Caco-2 (cell line): ENCODE data around the gene VAMP4. TPM values are rescaled to one million over a fixed set of nuclear protein-coding genes. Genes with fewer than 3 reads are reported as not detected.
A peak's percentile ranks its signal among the peaks of the same experiment; 100 is the strongest.

ENCODE experiments used
- BruUV-seq: library from RNA; stranded (reverse); fragments of 400-500 nt; replicated peaks from 2 replicates; lab custom pipeline; 2021; lab: Mats Ljungman, UMichigan
- CTCF ChIA-PET: fragments of 300-600 bp; sonication (Branson Sonifier 250); formaldehyde crosslinking; loops from one replicate; lab custom pipeline; 2022; ENCODE audit warnings: antibody characterized with exemption; lab: Charles Lee
- POLR2A ChIA-PET: fragments of 300-600 bp; sonication (Branson Sonifier 250); formaldehyde crosslinking; loops from one replicate; lab custom pipeline; 2022; ENCODE audit warnings: antibody characterized with exemption; lab: Charles Lee
- DNase-seq, 2 experiments: peaks; one replicate each; pipeline versions ENCODE4 v3.0.0 to v3.0.0-alpha.2; 2020 to 2022
- H3K27me3 ChIP-seq: replicated peaks from 2 replicates; pipeline ENCODE4 v1.6.0; 2011; ENCODE audit warnings: low read length; ENCODE audit not compliant: control insufficient read depth, insufficient read depth
- H3K36me3 ChIP-seq: 2 replicates; pipeline ENCODE4 v1.5.1; 2011; ENCODE audit warnings: low read length; ENCODE audit not compliant: control insufficient read depth, insufficient read depth
- H3K4me1 ChIP-seq: fragments of 250-450 bp; sonication (Bioruptor Pico); 2 replicates; pipeline ENCODE4 v1.5.1; 2020; ENCODE audit warnings: mild to moderate bottlenecking
- H3K4me3 ChIP-seq: 2 replicates; pipeline ENCODE4 v1.5.1; 2011; ENCODE audit warnings: low read depth, mild to moderate bottlenecking, control low read depth, low read length
- H3K9me3 ChIP-seq: fragments of 250-450 bp; sonication (Bioruptor Pico); 2 replicates; pipeline ENCODE4 v1.5.1; 2020; ENCODE audit warnings: mild to moderate bottlenecking, moderate library complexity
- H3K27ac Mint-ChIP-seq: one replicate; pipeline ENCODE4 v1.8.0; 2022; ENCODE audit warnings: mixed read lengths; ENCODE audit not compliant: unreplicated experiment
- H3K27me3 Mint-ChIP-seq: one replicate; pipeline ENCODE4 v1.8.0; 2022; ENCODE audit warnings: mixed read lengths; ENCODE audit not compliant: insufficient read depth, unreplicated experiment
- H3K36me3 Mint-ChIP-seq: one replicate; pipeline ENCODE4 v1.8.0; 2022; ENCODE audit warnings: mild to moderate bottlenecking, mixed read lengths; ENCODE audit not compliant: insufficient read depth, unreplicated experiment
- H3K4me1 Mint-ChIP-seq: one replicate; pipeline ENCODE4 v1.8.0; 2022; ENCODE audit warnings: low read depth, mixed read lengths; ENCODE audit not compliant: unreplicated experiment
- H3K4me3 Mint-ChIP-seq: one replicate; pipeline ENCODE4 v1.8.0; 2022; ENCODE audit warnings: mild to moderate bottlenecking, moderate library complexity, mixed read lengths; ENCODE audit not compliant: unreplicated experiment
- H3K9me3 Mint-ChIP-seq: one replicate; pipeline ENCODE4 v1.8.0; 2022; ENCODE audit warnings: mixed read lengths; ENCODE audit not compliant: unreplicated experiment
- intact Hi-C: fragments of 100-400 bp; cut with micrococcal nuclease; formaldehyde crosslinking; loops from one replicate; pipeline ENCODE4 v1.10.0; 2022; ENCODE audit not compliant: unreplicated experiment
- total RNA-seq: library from RNA; stranded (reverse); gene quantifications from 2 replicates; pipeline ENCODE4 v1.2.3, GENCODE V29; 2022
- TF ChIP-seq, protein P1 (sequence below), 2 experiments: fragments of 200-600 bp in 1 of 2; IDR thresholded peaks; 1 replicate in 1 of 2; 2 replicates in 1 of 2; pipeline versions ENCODE4 v1.5.1 to v1.8.0; 2011 to 2022; ENCODE audit warnings: antibody characterized with exemption in 1 of 2, control low read depth in 1 of 2, inconsistent platforms in 1 of 2, low read depth in 1 of 2, low read length in 1 of 2, mild to moderate bottlenecking in 1 of 2, moderate library complexity in 1 of 2; ENCODE audit not compliant: insufficient read depth in 1 of 2, severe bottlenecking in 1 of 2, unreplicated experiment in 1 of 2

Gene VAMP4
- total RNA-seq, 1 experiment from 2014 or later: 4.9 TPM

DNA sequence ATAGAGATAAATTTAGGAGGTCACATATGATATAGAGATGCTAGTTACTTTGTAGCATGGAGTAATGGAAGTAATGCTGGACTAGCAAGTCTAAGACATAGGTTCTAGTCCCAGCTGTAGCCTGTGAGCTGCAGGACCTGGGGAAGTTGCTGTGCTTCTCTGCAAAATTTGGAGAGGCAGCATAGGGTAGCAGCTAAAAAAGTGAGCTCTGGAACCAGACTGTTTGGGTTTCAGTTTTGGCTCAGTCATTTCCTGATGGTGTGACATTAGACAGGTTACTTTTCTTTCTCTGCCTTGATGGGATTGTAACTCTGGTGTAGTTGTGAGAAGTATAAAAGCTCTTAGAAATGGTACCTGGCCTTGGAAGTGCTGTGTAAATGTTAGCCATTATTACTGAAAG is 42.9 kb upstream of the VAMP4 start:
- Histone ChIP-seq H3K27me3 (no peaks in the 10 kb centered on the region), H3K36me3 (peaks cover 6% of the 10 kb centered on the region; the same call in 1 of the 2 replicates), H3K9me3 (no peaks in the 10 kb centered on the region), H3K4me1 (no peaks in the 10 kb centered on the region; the same call in 1 of the 2 replicates), H3K4me3 (no peak overlapping the region)
- BruUV-seq: no TSS peak
- peaks cover 6% of the 10 kb centered on the region for H3K4me1 Mint-ChIP-seq
- POLR2A ChIA-PET: no interaction called here
- no peaks in the 10 kb centered on the region for H3K9me3 Mint-ChIP-seq
- H3K27me3 Mint-ChIP-seq: no peaks in the 10 kb centered on the region
- TF ChIP-seq, protein P1, sequence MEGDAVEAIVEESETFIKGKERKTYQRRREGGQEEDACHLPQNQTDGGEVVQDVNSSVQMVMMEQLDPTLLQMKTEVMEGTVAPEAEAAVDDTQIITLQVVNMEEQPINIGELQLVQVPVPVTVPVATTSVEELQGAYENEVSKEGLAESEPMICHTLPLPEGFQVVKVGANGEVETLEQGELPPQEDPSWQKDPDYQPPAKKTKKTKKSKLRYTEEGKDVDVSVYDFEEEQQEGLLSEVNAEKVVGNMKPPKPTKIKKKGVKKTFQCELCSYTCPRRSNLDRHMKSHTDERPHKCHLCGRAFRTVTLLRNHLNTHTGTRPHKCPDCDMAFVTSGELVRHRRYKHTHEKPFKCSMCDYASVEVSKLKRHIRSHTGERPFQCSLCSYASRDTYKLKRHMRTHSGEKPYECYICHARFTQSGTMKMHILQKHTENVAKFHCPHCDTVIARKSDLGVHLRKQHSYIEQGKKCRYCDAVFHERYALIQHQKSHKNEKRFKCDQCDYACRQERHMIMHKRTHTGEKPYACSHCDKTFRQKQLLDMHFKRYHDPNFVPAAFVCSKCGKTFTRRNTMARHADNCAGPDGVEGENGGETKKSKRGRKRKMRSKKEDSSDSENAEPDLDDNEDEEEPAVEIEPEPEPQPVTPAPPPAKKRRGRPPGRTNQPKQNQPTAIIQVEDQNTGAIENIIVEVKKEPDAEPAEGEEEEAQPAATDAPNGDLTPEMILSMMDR (IDR thresholded peaks at IDR 0.05; ENCODE audit: insufficient read depth in 1 of 2, low read depth in 1 of 2, low read length in 1 of 2, severe bottlenecking in 1 of 2, unreplicated experiment in 1 of 2): no peak
- intact Hi-C loops: no loop called here
- H3K27ac Mint-ChIP-seq: no peak overlapping the region
- DNase-seq: no peak
- peaks cover 55% of the 10 kb centered on the region for H3K36me3 Mint-ChIP-seq
- H3K4me3 Mint-ChIP-seq: no peak overlapping the region
- CTCF ChIA-PET: no interaction called here

DNA sequence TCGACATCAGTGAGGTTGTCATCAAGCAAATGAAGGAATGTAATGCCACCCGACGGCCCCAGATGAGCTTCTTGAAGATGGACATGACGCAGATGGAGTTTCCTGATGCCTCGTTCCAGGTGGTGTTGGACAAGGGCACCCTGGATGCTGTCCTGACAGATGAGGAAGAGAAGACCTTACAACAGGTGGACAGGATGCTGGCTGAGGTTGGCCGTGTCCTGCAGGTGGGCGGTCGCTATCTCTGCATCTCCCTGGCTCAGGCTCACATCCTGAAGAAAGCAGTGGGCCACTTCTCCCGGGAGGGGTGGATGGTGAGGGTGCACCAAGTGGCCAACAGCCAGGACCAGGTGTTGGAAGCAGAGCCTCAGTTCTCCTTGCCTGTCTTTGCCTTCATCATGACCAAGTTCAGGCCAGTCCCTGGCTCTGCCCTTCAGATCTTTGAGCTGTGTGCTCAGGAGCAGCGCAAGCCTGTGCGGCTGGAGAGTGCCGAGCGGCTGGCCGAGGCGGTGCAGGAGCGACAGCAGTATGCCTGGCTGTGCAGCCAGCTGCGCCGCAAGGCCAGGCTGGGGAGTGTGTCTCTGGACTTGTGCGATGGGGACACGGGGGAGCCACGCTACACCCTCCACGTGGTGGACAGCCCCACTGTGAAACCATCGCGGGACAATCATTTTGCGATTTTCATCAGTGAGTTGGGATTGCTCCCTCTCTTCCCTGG is 42.1 kb upstream of the VAMP4 start:
- Histone ChIP-seq H3K4me3 (no peak overlapping the region), H3K27me3 (no peaks in the 10 kb centered on the region), H3K36me3 (peaks cover 6% of the 10 kb centered on the region; the same call in 1 of the 2 replicates), H3K9me3 (no peaks in the 10 kb centered on the region), H3K4me1 (no peaks in the 10 kb centered on the region; the same call in 1 of the 2 replicates)
- Mint-ChIP-seq H3K27me3 (no peaks in the 10 kb centered on the region), H3K4me3 (no peak overlapping the region), H3K27ac (no peak overlapping the region), H3K4me1 (peaks cover 6% of the 10 kb centered on the region), H3K9me3 (no peaks in the 10 kb centered on the region), H3K36me3 (peaks cover 47% of the 10 kb centered on the region)
- CTCF ChIA-PET: no interaction called here
- POLR2A ChIA-PET: no interaction called here
- TF ChIP-seq, protein P1 (IDR thresholded peaks at IDR 0.05; ENCODE audit: insufficient read depth in 1 of 2, low read depth in 1 of 2, low read length in 1 of 2, severe bottlenecking in 1 of 2, unreplicated experiment in 1 of 2): no peak
- intact Hi-C loops: no loop called here
- DNase-seq: no peak
- no TSS peak for BruUV-seq

DNA sequence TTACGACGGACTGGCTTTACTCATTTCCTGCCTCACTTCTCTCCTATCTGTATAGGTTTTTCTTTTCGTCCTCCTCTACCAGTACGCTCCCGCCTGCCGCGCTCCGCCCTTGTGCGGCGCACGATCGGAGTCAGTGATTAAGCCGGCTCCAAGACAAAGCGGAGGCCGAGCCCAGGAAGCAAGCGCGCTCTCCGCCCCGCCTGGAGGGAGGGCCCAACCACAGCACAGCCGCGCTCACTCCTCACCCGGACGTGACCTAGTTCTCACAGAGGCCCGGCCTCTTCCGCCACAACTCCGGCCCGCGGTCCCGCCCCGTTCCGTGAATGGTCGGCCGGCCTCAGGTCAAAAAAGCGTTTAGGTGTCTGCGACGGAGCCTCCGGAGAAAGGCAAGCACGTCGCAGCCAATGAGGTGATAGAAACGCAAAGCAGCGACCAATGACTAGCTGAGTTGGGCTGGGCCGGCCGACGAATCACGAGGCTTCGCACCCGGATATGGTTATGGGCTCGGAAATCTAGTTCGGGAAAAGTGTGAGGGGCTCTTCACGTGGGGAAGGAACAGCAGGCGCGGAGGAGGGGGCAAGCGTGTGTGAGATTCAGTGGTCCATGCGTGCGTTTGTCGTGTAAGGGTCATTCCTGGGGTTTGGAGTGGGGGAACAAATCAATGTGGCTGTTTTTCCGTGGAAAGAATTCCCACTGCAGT is 39.5 kb upstream of the VAMP4 start, which contains the start of gene METTL13:
METTL13 (plus strand) TSS at position 485 of the 700 bp plus-strand sequence. CDS start 308 bp downstream, outside the sequence.
- ChIA-PET CTCF (interaction anchor here (0.8 to 1.0 kb wide), 2 partner anchors 19 to 23 kb away, joined by 3 read pairs; no protein-coding TSS in a partner anchor), POLR2A (interaction anchor here (0.5 to 1.9 kb wide), 7 partner anchors 10 to 751 kb away, joined by 3 to 7 read pairs (median 4); partner anchors contain the start of gene VAMP4)
- Mint-ChIP-seq H3K27ac (peak within 1 kb of the TSS; percentile 97), H3K4me1 (peaks cover 6% of the 10 kb centered on the region), H3K27me3 (no peaks in the 10 kb centered on the region), H3K36me3 (peaks cover 22% of the 10 kb centered on the region), H3K4me3 (peak within 1 kb of the TSS; percentile 91), H3K9me3 (no peaks in the 10 kb centered on the region)
- no peaks in the 10 kb centered on the region for H3K9me3 ChIP-seq
- H3K4me1 ChIP-seq: no peaks in the 10 kb centered on the region; the same call in 1 of the 2 replicates
- intact Hi-C loops: loop anchor here (1.0 kb wide), 3 partner anchors 39 to 752 kb away; partner anchors contain the start of genes SUCO and VAMP4
- DNase-seq: peak; percentile 99
- no TSS peak for BruUV-seq
- H3K36me3 ChIP-seq: peaks cover 5% of the 10 kb centered on the region; the same call in 1 of the 2 replicates
- no peaks in the 10 kb centered on the region for H3K27me3 ChIP-seq
- TF ChIP-seq, protein P1 (IDR thresholded peaks at IDR 0.05; ENCODE audit: insufficient read depth in 1 of 2, low read depth in 1 of 2, low read length in 1 of 2, severe bottlenecking in 1 of 2, unreplicated experiment in 1 of 2): no peak
- H3K4me3 ChIP-seq: peak within 1 kb of the TSS; percentile 97
